HK-2 (cell line): Measurements from ENCODE around the gene RAD9A.
"Not testable (repeated sequence)": the region's sequence is repeated elsewhere in the genome, so short reads cannot be mapped to it uniquely, and the experiment has no call there.

ENCODE experiments used
- DNase-seq: peaks from one replicate; pipeline ENCODE4 v3.0.0-alpha.2; 2018; ENCODE audit not compliant: unreplicated experiment

Gene RAD9A

GRCh38 chr11:67427364-67427859 is 35.6 kb downstream of the RAD9A start:
- not testable (repeated sequence) for DNase-seq

GRCh38 chr11:67428052-67429001 is 36.5 kb downstream of the RAD9A start, which contains the start of gene RPS6KB2:
Gene RPS6KB2, plus strand, starts transcription at chr11:67428494. Its CDS starts 52 bp downstream, at chr11:67428546.
- DNase-seq = peak; percentile 90

- no peak for DNase-seq
These were observed 37.4 kb downstream of the RAD9A start for GRCh38 chr11:67429038-67429668.

- DNase-seq = no peak
These were observed 37.9 kb downstream of the RAD9A start for GRCh38 chr11:67429722-67430121.

- no peak for DNase-seq
These were observed 39.8 kb downstream of the RAD9A start for GRCh38 chr11:67431346-67432249.

GRCh38 chr11:67432655-67433349 is 41.0 kb downstream of the RAD9A start:
- no peak for DNase-seq

GRCh38 chr11:67433536-67434394 is 42.0 kb downstream of the RAD9A start:
- DNase-seq = no peak

- no peak for DNase-seq
These were observed 42.7 kb downstream of the RAD9A start for GRCh38 chr11:67434395-67434881.

GRCh38 chr11:67435031-67435726 is 43.4 kb downstream of the RAD9A start:
- no peak for DNase-seq

- no peak for DNase-seq
These were observed 44.1 kb downstream of the RAD9A start for GRCh38 chr11:67435727-67436458.

- no peak for DNase-seq
These were observed 44.8 kb downstream of the RAD9A start for GRCh38 chr11:67436459-67437081.

- DNase-seq = no peak
These were observed 45.5 kb downstream of the RAD9A start, which contains the start of gene PTPRCAP for GRCh38 chr11:67437082-67437808. Gene PTPRCAP, minus strand, starts transcription at chr11:67437682. Its CDS starts 63 bp downstream, at chr11:67437619.

- no peak for DNase-seq
These were observed 46.0 kb downstream of the RAD9A start for GRCh38 chr11:67437809-67438157.

GRCh38 chr11:67438158-67438902 is 46.5 kb downstream of the RAD9A start:
- DNase-seq = no peak

GRCh38 chr11:67439321-67440228 is 47.8 kb downstream of the RAD9A start:
- DNase-seq = no peak
